DND-41 (cell line): Measurements from ENCODE around the gene HTT-AS.

Experiments used
- ATAC-seq: fragments of 200-7000 bp; cut with Tn5 transposase; 3 replicates; pipeline ENCODE4 v1.9.1; 2021; ENCODE audit warnings: low read depth; ENCODE audit not compliant: insufficient read depth
- DNase-seq: peaks from one replicate; pipeline ENCODE4 v3.0.0-alpha.2; 2020
- H2AFZ ChIP-seq: 2 replicates; pipeline ENCODE4 v1.6.0; 2012; ENCODE audit warnings: low read depth, low read length
- H3K27ac ChIP-seq: 2 replicates; pipeline ENCODE4 v1.5.1; 2012; ENCODE audit warnings: low read length, inconsistent platforms
- H3K27me3 ChIP-seq: fragments of 200-600 bp; sonication (generic); 2 replicates; pipeline ENCODE4 v1.6.0; 2012; ENCODE audit warnings: low read length, mild to moderate bottlenecking, inconsistent platforms; ENCODE audit not compliant: insufficient read depth, poor library complexity
- H3K36me3 ChIP-seq: 2 replicates; pipeline ENCODE4 v1.5.1; 2012; ENCODE audit warnings: low read length, inconsistent platforms; ENCODE audit not compliant: insufficient read depth
- H3K4me1 ChIP-seq: 2 replicates; pipeline ENCODE4 v1.5.1; 2012; ENCODE audit warnings: mild to moderate bottlenecking, low read length; ENCODE audit not compliant: insufficient read depth
- H3K4me2 ChIP-seq: 2 replicates; pipeline ENCODE4 v1.6.0; 2012; ENCODE audit warnings: mild to moderate bottlenecking, moderate library complexity, low read length, inconsistent platforms; ENCODE audit not compliant: insufficient read depth
- H3K4me3 ChIP-seq, 2 experiments: fragments of 200-600 bp in 1 of 2; shearing (Covaris generic) in 1 of 2; 2 replicates each; pipeline ENCODE4 v1.5.1; 2012 to 2016; ENCODE audit warnings: inconsistent platforms in 2 of 2, low read length in 2 of 2, mild to moderate bottlenecking in 2 of 2, low read depth in 1 of 2, moderate library complexity in 1 of 2
- H3K79me2 ChIP-seq: 2 replicates; pipeline ENCODE4 v1.6.0; 2012; ENCODE audit warnings: low read length, inconsistent platforms; ENCODE audit not compliant: insufficient read depth
- H3K9ac ChIP-seq: 2 replicates; pipeline ENCODE4 v1.6.0; 2012; ENCODE audit warnings: low read depth, mild to moderate bottlenecking, inconsistent platforms, low read length, moderate library complexity
- H3K9me3 ChIP-seq: 2 replicates; pipeline ENCODE4 v1.5.1; 2012; ENCODE audit warnings: low read length, moderate library complexity, mild to moderate bottlenecking, inconsistent platforms; ENCODE audit not compliant: insufficient read depth, severe bottlenecking
- H4K20me1 ChIP-seq: 2 replicates; pipeline ENCODE4 v1.6.0; 2012; ENCODE audit warnings: low read length; ENCODE audit not compliant: insufficient read depth
- CTCF ChIP-seq: IDR thresholded peaks from 2 replicates; pipeline ENCODE4 v1.5.1; 2012; ENCODE audit warnings: borderline replicate concordance, low read length, moderate library complexity, mild to moderate bottlenecking; ENCODE audit not compliant: poor library complexity, severe bottlenecking; ENCODE audit errors: extremely low read depth
- EZH2 ChIP-seq: IDR thresholded peaks from 3 replicates; pipeline ENCODE4 v1.6.1; 2012; ENCODE audit warnings: borderline replicate concordance, low read depth, mild to moderate bottlenecking, moderate library complexity, low read length, inconsistent platforms; ENCODE audit not compliant: severe bottlenecking

The HTT-AS gene

GRCh38 chr4:3108211-3108610, 33.9 kb upstream of the HTT-AS start:
- Histone ChIP-seq H3K27me3 (no peaks in the 10 kb centered on the region), H3K79me2 (no peaks in the 10 kb centered on the region; the same call in 1 of the 2 replicates), H3K36me3 (peaks cover 75% of the 10 kb centered on the region), H3K9me3 (no peaks in the 10 kb centered on the region), H3K4me1 (no peaks in the 10 kb centered on the region), H3K9ac (no peak overlapping the region), H3K27ac (no peak overlapping the region), H3K4me2 (no peak overlapping the region), H4K20me1 (peaks cover 13% of the 10 kb centered on the region; the same call in 1 of the 2 replicates), H2AFZ (no peak overlapping the region), H3K4me3 (no peak overlapping the region)
- DNase-seq: no peak
- ATAC-seq: no peak
- TF ChIP-seq CTCF: no peak
- TF ChIP-seq EZH2: no peak

GRCh38 chr4:3107691-3108121, 33.4 kb upstream of the HTT-AS start:
- H3K27ac ChIP-seq: no peak overlapping the region
- no peaks in the 10 kb centered on the region for H3K4me1 ChIP-seq
- peaks cover 15% of the 10 kb centered on the region for H4K20me1 ChIP-seq
- TF ChIP-seq EZH2: no peak
- TF ChIP-seq CTCF: no peak
- no peak overlapping the region for H3K9ac ChIP-seq
- DNase-seq (no peak), ATAC-seq (no peak)
- H3K4me3 ChIP-seq: no peak overlapping the region
- no peaks in the 10 kb centered on the region for H3K9me3 ChIP-seq
- peaks cover 74% of the 10 kb centered on the region for H3K36me3 ChIP-seq
- no peak overlapping the region for H3K4me2 ChIP-seq
- H3K27me3 ChIP-seq: no peaks in the 10 kb centered on the region
- no peak overlapping the region for H2AFZ ChIP-seq
- no peaks in the 10 kb centered on the region for H3K79me2 ChIP-seq

GRCh38 chr4:3107271-3107670, 32.9 kb upstream of the HTT-AS start:
- Histone ChIP-seq H3K9ac (no peak overlapping the region), H3K4me1 (no peaks in the 10 kb centered on the region), H3K27ac (no peak overlapping the region), H3K4me3 (no peak overlapping the region), H4K20me1 (peaks cover 19% of the 10 kb centered on the region), H3K9me3 (no peaks in the 10 kb centered on the region), H3K27me3 (no peaks in the 10 kb centered on the region), H3K79me2 (no peaks in the 10 kb centered on the region), H3K36me3 (peaks cover 74% of the 10 kb centered on the region), H3K4me2 (no peak overlapping the region), H2AFZ (no peak overlapping the region)
- ATAC-seq (no peak), DNase-seq (no peak)
- TF ChIP-seq EZH2 (no peak), CTCF (no peak)
